HG03095 (cell line): Measurements from ENCODE around the gene LRRC8C.

Source experiments
- ATAC-seq: cut with Tn5 transposase; IDR thresholded peaks from one replicate; pipeline ENCODE4 v1.9.1; 2021; ENCODE audit warnings: moderate library complexity; ENCODE audit not compliant: unreplicated experiment

Gene LRRC8C

GRCh38 chr1:89633248-89633799 is 404 bp downstream of the LRRC8C start:
- ATAC-seq: peak; percentile 35

GRCh38 chr1:89633800-89634625 is 1.1 kb downstream of the LRRC8C start:
- no peak for ATAC-seq

- ATAC-seq: no peak
Measured at GRCh38 chr1:89635825-89636815, 3.2 kb downstream of the LRRC8C start.

- ATAC-seq: no peak
Measured at GRCh38 chr1:89637496-89637895, 4.6 kb downstream of the LRRC8C start.

GRCh38 chr1:89640440-89640839 is 7.5 kb downstream of the LRRC8C start:
- ATAC-seq: no peak

DNA sequence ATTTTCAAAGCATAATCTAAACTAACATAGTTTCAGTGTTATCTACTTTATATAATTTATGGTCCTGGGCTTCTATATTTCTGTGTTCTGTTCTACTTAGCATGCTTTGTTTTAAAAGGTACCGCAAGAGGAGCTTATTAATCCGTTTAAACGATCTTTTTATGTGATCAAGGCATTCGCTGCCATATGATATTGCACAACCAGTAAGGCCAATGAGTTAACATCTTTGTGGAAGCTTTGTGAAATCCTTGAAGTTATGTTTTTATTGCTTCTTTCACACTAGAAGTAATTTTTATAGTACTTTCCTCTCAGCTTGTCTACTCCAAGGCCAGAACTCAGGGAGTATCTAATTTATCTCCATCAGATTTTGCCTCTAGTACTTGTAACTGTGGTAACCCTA is 8.9 kb downstream of the LRRC8C start:
- ATAC-seq: no peak

GRCh38 chr1:89643577-89643976 is 10.7 kb downstream of the LRRC8C start:
- no peak for ATAC-seq

DNA sequence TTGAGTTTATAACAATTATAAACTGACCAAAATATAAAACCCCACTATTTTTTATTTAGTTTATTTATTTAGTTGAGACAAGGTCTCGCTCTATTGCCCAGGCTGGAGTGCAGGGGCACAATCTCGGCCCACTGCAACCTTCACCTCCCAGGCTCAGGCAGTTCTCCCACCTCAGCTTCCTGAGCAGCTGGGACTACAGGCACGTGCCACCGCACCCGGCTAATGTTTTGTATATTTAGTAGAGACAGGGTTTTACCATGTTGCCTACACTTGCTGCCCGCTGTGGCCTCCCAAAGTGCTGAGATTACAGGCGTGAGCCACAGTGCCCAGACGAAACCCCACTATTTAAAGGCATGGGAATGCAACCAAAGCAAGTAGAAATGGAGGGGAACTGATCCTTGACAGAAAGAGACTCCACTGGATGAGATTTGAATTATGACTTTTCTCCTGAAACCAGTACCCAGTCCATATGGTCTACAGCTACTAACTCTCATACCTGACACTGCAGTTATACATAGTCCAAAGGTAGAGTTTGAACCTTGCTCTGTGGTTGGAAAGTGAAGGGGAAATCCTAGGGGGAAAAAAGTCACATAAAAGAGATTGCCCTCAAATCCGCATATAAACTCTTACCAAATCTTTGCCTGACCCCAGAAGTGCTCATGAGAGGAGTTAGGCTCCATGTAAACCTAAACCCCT is 11.3 kb downstream of the LRRC8C start:
- no peak for ATAC-seq

DNA sequence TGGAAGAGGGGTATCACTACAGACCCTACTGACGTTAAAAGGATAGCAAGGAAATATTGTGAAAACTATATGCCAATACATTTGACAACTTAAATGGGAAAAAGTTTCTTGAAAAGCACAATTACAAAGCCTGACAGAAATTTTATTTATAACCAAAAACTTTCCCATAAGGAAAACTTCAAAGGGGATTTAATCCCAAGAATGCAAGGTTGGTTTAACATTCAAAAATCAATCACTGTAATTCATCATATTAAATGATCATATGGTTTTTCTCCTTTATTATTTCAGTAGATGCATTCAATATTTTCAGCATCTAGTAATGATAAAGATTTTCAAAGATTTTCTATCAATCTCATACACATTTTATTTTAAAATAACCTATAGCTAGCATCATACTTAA is 13.3 kb downstream of the LRRC8C start:
- no peak for ATAC-seq

DNA sequence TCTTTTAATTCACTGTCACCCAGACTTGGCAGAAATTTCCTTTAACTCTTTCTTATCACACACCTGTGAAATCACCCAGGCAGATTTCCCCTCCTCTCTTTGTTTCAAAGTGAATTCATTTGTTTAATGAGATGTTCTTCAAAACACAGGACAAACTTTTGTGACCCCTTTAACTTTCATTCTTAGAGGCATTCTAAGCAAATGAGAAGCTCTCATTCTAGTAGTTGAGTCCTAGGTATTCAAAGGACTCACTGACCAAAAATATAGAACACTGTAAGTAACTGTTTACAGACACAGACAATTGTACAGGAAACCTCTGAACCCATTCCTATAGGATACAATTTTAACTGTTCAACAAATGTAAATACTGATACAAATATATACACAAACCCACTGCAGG is 16.9 kb downstream of the LRRC8C start:
- ATAC-seq: no peak

DNA sequence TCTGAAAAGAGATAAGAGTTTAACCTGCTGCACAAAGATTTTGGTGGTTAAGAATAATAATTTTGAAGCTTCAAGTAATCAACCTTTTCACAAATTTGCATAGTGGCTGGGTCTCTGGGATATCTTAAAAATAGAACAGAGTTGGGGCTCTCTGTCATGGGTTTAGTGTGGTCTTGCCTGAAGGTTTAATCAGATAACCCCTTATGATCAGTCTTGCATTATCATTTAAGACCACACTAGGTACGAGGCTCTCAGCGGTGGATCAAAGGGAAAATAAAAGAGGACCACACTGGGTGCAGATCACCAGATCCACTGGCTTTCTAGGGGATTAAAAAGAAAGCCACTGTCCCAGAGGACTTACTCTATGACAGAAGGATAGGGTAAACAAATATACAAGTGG is 19.5 kb downstream of the LRRC8C start:
- no peak for ATAC-seq

DNA sequence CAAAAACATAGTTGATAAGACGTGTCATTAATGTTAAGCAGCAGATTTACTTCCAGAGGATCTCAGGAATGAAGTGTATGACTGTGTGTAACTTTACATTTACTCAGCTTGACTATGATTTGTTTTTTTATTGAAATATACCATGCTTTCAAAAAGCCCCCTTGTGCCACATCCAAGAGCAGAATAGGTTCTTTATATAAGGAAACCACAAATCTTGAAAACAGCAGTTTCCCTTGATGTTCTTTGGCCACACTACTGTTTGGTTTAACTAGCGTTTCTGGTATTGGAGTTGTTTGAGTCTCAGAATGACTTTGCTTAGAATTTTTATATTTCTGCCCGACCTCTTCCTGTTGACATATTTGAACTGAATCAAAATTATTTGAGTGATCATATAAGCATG is 25.0 kb downstream of the LRRC8C start:
- peak; percentile 53 for ATAC-seq

GRCh38 chr1:89659322-89660081 is 26.6 kb downstream of the LRRC8C start:
- no peak for ATAC-seq

DNA sequence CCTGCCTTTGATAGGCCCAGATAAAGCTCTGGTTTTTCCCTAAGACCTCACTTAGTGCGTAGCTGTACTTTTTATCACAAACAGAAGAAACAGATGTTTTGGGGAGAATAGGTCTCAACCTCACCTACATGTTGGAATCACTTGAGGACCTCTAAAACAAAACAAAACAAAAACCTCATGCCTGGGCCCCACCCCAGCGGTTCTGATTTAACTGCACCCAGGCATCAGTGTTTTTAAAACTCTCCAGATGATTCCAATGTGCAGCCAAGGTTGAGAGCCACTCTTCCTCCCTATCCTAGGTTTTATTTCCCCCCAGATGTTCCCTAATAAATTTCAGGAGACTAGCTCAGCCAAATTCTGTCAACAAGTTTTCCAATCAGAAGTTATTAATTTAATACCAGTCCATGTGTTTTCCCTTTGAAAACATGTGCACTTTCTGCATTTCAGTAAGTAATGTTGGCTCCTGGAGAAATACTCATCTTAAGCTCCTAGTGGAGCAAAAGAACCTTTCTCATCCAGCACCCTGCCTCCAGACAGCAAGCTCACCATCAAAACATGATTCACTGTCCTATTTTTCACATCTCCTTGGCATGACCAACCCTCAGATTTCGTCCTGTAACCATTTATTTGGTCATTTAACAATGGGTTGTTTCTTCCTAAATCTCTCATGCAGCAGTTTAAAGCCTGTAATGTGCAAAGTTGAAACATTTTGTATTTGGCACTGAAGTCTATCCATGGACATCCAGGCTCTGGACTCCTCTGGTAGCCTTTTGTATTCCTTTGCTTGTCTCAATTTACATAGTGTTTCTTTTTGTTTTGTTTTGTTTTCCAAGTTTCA is 27.5 kb downstream of the LRRC8C start:
- ATAC-seq: no peak

DNA sequence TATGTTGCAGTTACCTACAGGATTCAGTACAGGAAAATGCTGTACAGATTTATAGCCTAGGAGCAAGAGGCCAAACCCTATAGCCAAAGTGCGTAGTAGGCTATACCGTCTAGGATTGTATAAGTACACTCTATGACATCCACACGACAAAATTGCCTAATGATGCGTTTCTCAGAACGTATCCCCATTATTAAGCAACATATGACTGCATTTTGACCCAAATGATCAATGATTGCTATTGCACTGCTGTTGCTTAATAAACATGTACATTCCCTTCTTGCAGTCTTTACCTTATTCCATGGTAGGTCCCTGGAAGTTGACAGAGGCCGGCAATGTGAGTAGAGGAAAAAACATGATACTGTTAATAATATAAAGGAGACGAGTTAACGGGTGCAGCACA is 33.0 kb downstream of the LRRC8C start:
- no peak for ATAC-seq

DNA sequence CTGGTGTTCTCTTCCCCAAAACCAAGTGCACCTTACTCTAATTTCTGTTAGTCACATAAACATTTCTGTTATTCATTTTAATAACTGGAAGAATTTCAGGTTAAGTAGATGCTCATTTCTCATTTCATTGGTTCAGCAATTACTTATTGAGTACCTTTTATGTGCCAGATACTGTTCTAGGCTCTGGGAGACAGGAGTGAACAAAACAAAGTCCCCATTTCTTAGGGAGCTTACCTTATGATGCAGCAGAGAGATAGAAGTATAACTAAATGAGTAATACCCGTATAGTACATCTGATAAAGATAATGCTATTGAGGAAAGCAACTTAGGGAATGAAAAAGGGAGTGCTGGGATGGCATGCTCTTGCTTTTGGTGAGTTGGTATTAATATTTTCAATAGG is 33.7 kb downstream of the LRRC8C start:
- no peak for ATAC-seq

GRCh38 chr1:89667691-89668090 is 34.8 kb downstream of the LRRC8C start:
- ATAC-seq: no peak

- ATAC-seq: no peak
Measured at GRCh38 chr1:89668961-89669360, 36.0 kb downstream of the LRRC8C start.

DNA sequence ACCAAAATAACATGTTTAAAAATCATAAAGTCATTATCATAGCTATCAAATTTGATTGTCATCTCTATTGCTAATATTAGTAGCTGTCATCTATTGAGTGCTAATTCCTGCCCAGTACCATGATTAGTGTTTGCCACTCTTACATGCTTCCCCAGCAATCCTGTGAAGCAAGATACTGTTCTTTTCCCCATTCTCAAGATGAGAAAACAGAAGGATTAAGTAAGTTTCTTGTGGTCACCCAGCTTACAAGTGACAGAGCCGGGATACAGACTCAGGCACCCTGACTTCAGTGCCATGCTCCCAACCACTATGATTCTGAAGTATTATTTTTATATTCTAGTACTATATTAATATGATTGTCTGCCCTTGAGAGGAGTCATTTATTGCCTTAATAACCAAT is 36.5 kb downstream of the LRRC8C start:
- no peak for ATAC-seq
